Colonic mucosa (tissue), 4 donors: ENCODE results near the gene ADARB2. TPM values are rescaled to one million over a fixed set of nuclear protein-coding genes. Genes with fewer than 3 reads are reported as not detected.

Experiments
- DNase-seq: peaks from one replicate; pipeline ENCODE4 v3.0.0-alpha.2; 2020
- H3K27ac ChIP-seq: fragments of 200-600 bp; one replicate; pipeline ENCODE4 v1.8.0; 2021
- H3K27me3 ChIP-seq: fragments of 200-600 bp; one replicate; pipeline ENCODE4 v1.8.0; 2021
- H3K36me3 ChIP-seq: fragments of 200-600 bp; one replicate; pipeline ENCODE4 v1.8.0; 2021
- H3K4me1 ChIP-seq: fragments of 200-600 bp; one replicate; pipeline ENCODE4 v1.8.0; 2021; ENCODE audit warnings: mild to moderate bottlenecking
- H3K4me3 ChIP-seq: fragments of 200-600 bp; one replicate; pipeline ENCODE4 v1.8.0; 2021
- H3K9ac ChIP-seq, 2 donors: one replicate each; pipeline ENCODE4 v1.7.0; 2013; ENCODE audit warnings: control low read depth in 2 of 2, low read depth in 2 of 2, low read length in 2 of 2
- H3K9me3 ChIP-seq: fragments of 200-600 bp; one replicate; pipeline ENCODE4 v1.8.0; 2021
- intact Hi-C: fragments of 100-400 bp; cut with DNase I; formaldehyde crosslinking; loops from one replicate; pipeline ENCODE4 v1.14.1; 2022
- total RNA-seq, 2 donors: library from RNA; stranded (reverse); fragmentation: NEBNext Ultra II Directional in 1 of 2; extraction: Animal tissue kit (Norgen Biotek cat#: 25700) in 1 of 2; gene quantifications; one replicate each; pipeline ENCODE4 v1.2.1, GENCODE V29; 2021
- TF ChIP-seq, protein P1 (sequence below): fragments of 200-600 bp; IDR thresholded peaks from one replicate; pipeline ENCODE4 v1.8.0; 2022; ENCODE audit warnings: antibody characterized with exemption, mild to moderate bottlenecking
- donor health status: healthy.
- donor health status: DM: no; HTN: no; CAD: no.
- donor health status: DM: no; HTN: no; CAD: no.

Gene ADARB2
- total RNA-seq, 2 donors from 2014 or later, result 0.19 TPM; not detected in 1

DNA sequence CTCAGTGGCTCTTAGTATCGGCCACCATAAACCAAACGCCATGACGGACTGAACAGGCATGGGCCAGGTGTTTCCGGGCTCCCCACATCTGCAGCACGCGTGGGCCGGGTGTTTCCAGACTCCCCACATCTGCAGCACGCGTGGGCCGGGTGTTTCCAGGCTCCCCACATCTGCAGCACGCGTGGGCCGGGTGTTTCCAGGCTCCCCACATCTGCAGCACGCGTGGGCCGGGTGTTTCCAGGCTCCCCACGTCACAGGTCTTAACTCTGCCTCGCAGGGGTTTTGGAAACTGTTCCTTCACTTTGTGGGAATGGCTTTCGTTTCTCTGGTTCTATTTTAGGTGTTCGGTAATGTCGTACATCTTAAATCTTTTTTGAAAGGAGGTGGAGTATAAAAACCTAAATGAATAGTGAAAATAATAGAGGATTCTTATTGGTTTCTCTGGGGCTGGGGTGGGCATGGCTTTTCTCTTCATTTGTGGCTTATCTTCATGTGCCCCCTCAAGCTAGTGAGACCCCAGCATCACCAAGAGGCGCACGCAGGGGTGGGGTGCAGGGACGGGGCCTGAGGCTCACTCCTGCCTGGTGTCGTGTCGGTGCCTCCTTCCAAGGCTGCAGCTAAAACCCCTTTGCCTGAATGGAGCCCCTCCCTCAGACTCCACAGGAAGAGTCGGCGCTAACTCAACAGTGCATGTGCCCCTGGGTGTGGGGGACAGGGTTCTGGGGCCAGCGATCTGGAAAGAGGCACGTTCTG is 554.9 kb downstream of the ADARB2 start:
- H3K27me3 ChIP-seq, result no peaks in the 10 kb centered on the region
- H3K4me3 ChIP-seq, result no peak overlapping the region
- no peaks in the 10 kb centered on the region for H3K36me3 ChIP-seq
- TF ChIP-seq, protein P1, sequence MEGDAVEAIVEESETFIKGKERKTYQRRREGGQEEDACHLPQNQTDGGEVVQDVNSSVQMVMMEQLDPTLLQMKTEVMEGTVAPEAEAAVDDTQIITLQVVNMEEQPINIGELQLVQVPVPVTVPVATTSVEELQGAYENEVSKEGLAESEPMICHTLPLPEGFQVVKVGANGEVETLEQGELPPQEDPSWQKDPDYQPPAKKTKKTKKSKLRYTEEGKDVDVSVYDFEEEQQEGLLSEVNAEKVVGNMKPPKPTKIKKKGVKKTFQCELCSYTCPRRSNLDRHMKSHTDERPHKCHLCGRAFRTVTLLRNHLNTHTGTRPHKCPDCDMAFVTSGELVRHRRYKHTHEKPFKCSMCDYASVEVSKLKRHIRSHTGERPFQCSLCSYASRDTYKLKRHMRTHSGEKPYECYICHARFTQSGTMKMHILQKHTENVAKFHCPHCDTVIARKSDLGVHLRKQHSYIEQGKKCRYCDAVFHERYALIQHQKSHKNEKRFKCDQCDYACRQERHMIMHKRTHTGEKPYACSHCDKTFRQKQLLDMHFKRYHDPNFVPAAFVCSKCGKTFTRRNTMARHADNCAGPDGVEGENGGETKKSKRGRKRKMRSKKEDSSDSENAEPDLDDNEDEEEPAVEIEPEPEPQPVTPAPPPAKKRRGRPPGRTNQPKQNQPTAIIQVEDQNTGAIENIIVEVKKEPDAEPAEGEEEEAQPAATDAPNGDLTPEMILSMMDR, result no peak
- H3K9me3 ChIP-seq, result no peaks in the 10 kb centered on the region
- no peak overlapping the region for H3K27ac ChIP-seq
- no peak for DNase-seq
- H3K9ac ChIP-seq, result no peak overlapping the region
- intact Hi-C loops, result no loop called here
- no peaks in the 10 kb centered on the region for H3K4me1 ChIP-seq

DNA sequence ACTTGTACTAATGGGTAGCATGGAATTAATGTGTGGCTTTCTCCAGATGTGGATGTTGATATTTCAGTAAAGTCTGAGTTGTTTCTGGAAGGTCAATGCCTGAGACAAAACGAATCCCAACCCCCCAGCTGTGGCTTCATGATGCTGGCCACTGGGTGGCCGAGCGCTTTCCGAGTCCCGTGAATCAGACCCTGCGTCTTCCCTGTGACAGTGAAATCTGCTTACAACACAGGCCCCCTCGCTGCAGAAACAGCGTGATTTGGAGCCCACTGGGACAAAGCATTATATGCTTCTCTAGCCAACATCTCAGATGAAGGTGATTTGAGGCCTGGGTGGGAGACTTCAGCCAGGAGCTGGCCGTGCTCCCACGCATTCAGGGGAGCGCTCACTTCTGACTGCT is 556.5 kb downstream of the ADARB2 start:
- Histone ChIP-seq H3K27ac (no peak overlapping the region), H3K9ac (no peak overlapping the region), H3K4me3 (no peak overlapping the region), H3K4me1 (no peaks in the 10 kb centered on the region), H3K36me3 (no peaks in the 10 kb centered on the region), H3K27me3 (no peaks in the 10 kb centered on the region), H3K9me3 (no peaks in the 10 kb centered on the region)
- TF ChIP-seq, protein P1, result no peak
- no peak for DNase-seq
- intact Hi-C loops, result no loop called here

DNA sequence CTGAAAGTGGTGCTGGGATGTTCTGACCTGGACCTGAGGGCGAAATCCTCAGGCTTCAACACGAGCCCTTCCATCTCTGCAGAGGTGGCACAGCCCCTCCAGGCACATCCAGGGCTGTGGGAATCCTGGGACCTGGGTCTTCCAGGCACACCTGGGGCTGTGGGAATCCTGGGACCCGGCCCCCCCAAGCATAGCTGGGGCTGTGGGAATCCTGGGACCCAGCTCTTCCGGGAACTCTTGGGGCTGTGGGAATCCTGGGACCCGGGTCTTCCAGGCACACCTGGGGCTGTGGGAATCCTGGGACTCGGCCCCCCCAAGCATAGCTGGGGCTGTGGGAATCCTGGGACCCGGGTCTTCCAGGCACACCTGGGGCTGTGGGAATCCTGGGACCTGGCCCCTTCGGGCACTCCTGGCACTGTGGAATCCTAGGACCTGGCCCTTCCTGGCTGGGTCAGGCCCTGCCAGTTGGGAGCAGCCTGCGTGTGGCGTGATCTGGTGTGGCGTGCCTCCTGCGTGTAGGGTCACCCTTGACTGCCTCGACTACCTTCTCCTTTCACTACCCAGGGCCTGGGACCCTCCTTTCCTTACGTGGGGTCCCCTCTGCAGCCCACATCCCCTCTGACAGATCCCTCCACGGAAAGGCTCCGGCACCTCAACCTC is 557.1 kb downstream of the ADARB2 start:
- no peak for DNase-seq
- H3K27ac ChIP-seq, result no peak overlapping the region
- H3K36me3 ChIP-seq, result no peaks in the 10 kb centered on the region
- no peak overlapping the region for H3K4me3 ChIP-seq
- H3K4me1 ChIP-seq, result no peaks in the 10 kb centered on the region
- TF ChIP-seq, protein P1, result no peak
- H3K9me3 ChIP-seq, result no peaks in the 10 kb centered on the region
- H3K9ac ChIP-seq, result no peak overlapping the region
- intact Hi-C loops, result no loop called here
- H3K27me3 ChIP-seq, result no peaks in the 10 kb centered on the region

DNA sequence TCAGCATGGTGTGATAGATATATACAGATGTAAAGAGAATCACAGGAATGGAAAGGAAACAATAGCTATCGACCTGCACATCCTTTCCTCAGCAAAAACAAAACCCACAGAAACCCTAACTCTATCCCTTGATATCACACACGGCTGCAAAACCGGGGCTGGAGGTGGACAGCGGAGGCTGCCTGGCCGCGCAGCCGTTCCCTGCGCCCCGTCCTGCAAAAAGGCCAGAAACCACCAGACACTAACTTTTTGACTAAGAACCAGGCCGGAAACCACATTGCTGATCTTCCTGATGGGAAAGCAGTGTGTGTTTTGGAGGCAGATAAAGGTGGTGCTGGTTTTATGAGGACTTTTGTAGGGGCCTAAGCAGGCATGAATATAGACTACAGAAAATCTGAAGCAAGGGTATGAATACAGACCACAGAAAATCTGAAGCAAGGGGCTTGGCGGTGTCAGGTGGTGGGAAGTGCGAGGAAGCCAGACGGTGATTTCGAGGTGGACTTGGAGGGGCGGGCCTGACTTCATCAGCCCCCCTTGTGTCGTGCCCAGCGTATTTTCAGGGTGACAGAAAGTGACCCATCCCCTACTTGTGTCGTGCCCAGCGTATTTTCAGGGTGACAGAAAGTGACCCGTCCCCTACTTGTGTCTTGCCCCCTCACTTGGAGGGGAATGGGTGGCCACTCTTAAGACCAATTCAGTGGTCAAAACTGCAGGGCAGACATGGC is 557.8 kb downstream of the ADARB2 start:
- no peak overlapping the region for H3K4me3 ChIP-seq
- no peaks in the 10 kb centered on the region for H3K27me3 ChIP-seq
- TF ChIP-seq, protein P1, result no peak
- intact Hi-C loops, result no loop called here
- H3K36me3 ChIP-seq, result no peaks in the 10 kb centered on the region
- no peaks in the 10 kb centered on the region for H3K4me1 ChIP-seq
- H3K9me3 ChIP-seq, result no peaks in the 10 kb centered on the region
- H3K9ac ChIP-seq, result no peak overlapping the region
- no peak for DNase-seq
- no peak overlapping the region for H3K27ac ChIP-seq

DNA sequence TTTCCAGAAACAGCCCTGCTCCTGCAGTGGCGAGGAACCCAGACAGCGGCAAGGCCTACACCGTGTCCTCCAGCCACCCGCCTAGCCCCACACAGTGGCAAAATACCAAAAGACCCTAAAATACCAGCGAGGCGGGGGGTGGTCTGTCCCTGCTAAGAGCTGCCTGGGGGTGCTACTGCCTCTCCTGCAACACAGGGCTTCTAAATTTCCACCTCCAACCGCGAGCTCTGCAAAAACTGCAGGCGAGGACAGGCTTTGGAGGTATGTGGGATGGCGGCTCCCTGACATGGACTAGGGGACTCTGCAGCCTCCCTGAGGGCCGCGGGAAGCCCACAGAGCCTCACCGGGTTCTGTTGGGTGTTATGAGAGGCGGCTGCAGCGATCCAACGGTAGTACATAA is 558.8 kb downstream of the ADARB2 start:
- Histone ChIP-seq H3K9ac (no peak overlapping the region), H3K36me3 (no peaks in the 10 kb centered on the region), H3K9me3 (no peaks in the 10 kb centered on the region), H3K27me3 (no peaks in the 10 kb centered on the region), H3K4me1 (no peaks in the 10 kb centered on the region), H3K4me3 (no peak overlapping the region), H3K27ac (no peak overlapping the region)
- DNase-seq, result no peak
- intact Hi-C loops, result no loop called here
- TF ChIP-seq, protein P1, result no peak
